GM12878 (cell line): Measurements from ENCODE around the gene ZSWIM6. TPM values are rescaled to one million over a fixed set of nuclear protein-coding genes. Genes with fewer than 3 reads are reported as not detected.

Source experiments
- ATAC-seq: fragments of 200-7000 bp; cut with Tn5 transposase; 3 replicates; pipeline ENCODE4 v1.9.1; 2020; ENCODE audit warnings: mild to moderate bottlenecking, moderate library complexity
- BruUV-seq: library from RNA; stranded (reverse); fragments of 400-500 nt; replicated peaks from 2 replicates; lab custom pipeline; 2021; lab: Mats Ljungman, UMichigan
- CTCF ChIA-PET: fragments of 300-600 bp; sonication (Branson Sonifier 250); formaldehyde crosslinking; extraction: SDS; loops from one replicate; lab custom pipeline; 2021; ENCODE audit warnings: inconsistent platforms; lab: Yijun Ruan, JAX
- POLR2A ChIA-PET: fragments of 350-600 bp; formaldehyde crosslinking; extraction: SDS; loops from one replicate; lab custom pipeline; 2021; ENCODE audit warnings: inconsistent platforms; lab: Charles Lee
- RAD21 ChIA-PET: fragments of 300-600 bp; sonication (Branson Sonifier 250); formaldehyde crosslinking; loops from one replicate; lab custom pipeline; 2023; ENCODE audit warnings: antibody characterized with exemption; ENCODE audit not compliant: unreplicated experiment; lab: Charles Lee
- SMC1A ChIA-PET: fragments of 300-600 bp; sonication (Branson Sonifier 250); formaldehyde crosslinking; loops from one replicate; lab custom pipeline; 2023; ENCODE audit not compliant: unreplicated experiment, uncharacterized antibody; lab: Charles Lee
- DNase-seq: peaks from one replicate; pipeline ENCODE4 v3.0.0-alpha.2; 2011; ENCODE audit warnings: low read depth, low spot score
- FAIRE-seq: peaks from 3 replicates; lab custom pipeline; 2011; peaks lifted over from hg19 to GRCh38; lab: Jason Lieb, UNC
- H2AFZ ChIP-seq: 2 replicates; pipeline ENCODE4 v1.6.0; 2011; ENCODE audit warnings: low read depth, low read length, control low read depth; ENCODE audit not compliant: control insufficient read depth
- H3K27ac ChIP-seq: 2 replicates; pipeline ENCODE4 v1.5.1; 2011; ENCODE audit warnings: control low read depth; ENCODE audit not compliant: control insufficient read depth, insufficient read depth
- H3K27me3 ChIP-seq, 2 experiments: replicated peaks in 1 of 2; 2 replicates each; pipeline versions ENCODE4 v1.6.0 to v1.6.1; 2011; ENCODE audit warnings: low read length in 1 of 2; ENCODE audit not compliant: control insufficient read depth in 2 of 2, insufficient read depth in 2 of 2
- H3K36me3 ChIP-seq, 2 experiments: 2 replicates each; pipeline ENCODE4 v1.5.1; 2011; ENCODE audit warnings: low read length in 1 of 2; ENCODE audit not compliant: control insufficient read depth in 2 of 2, insufficient read depth in 2 of 2
- H3K4me1 ChIP-seq: 2 replicates; pipeline ENCODE4 v1.6.1; 2011; ENCODE audit warnings: mild to moderate bottlenecking, low read length, moderate library complexity, mixed read lengths; ENCODE audit not compliant: control insufficient read depth, insufficient read depth
- H3K4me2 ChIP-seq: 2 replicates; pipeline ENCODE4 v1.6.0; 2011; ENCODE audit warnings: control low read depth; ENCODE audit not compliant: control insufficient read depth, insufficient read depth
- H3K4me3 ChIP-seq: fragments of 200-600 bp; sonication (generic); 2 replicates; pipeline ENCODE4 v1.5.1; 2016
- H3K79me2 ChIP-seq: 2 replicates; pipeline ENCODE4 v1.6.0; 2011; ENCODE audit warnings: low read length; ENCODE audit not compliant: control insufficient read depth, insufficient read depth
- H3K9ac ChIP-seq: 2 replicates; pipeline ENCODE4 v1.8.0; 2011; ENCODE audit warnings: low read length, control low read depth, mixed read lengths; ENCODE audit not compliant: control insufficient read depth, insufficient read depth
- H3K9me3 ChIP-seq: replicated peaks from 3 replicates; pipeline ENCODE4 v1.5.1; 2011; ENCODE audit warnings: mild to moderate bottlenecking, low read length; ENCODE audit not compliant: control insufficient read depth, insufficient read depth
- H4K20me1 ChIP-seq: 2 replicates; pipeline ENCODE4 v1.6.0; 2011; ENCODE audit not compliant: control insufficient read depth, insufficient read depth
- BHLHE40 ChIP-seq, 2 experiments: fragments of 450-650 bp in 1 of 2; IDR thresholded peaks; 2 replicates each; pipeline ENCODE4 v1.6.1; 2011 to 2017; ENCODE audit warnings: low read depth in 2 of 2, borderline replicate concordance in 1 of 2, improper control_type of control experiment in 1 of 2, low read length in 1 of 2, mild to moderate bottlenecking in 1 of 2
- CHD2 ChIP-seq: IDR thresholded peaks from 2 replicates; pipeline ENCODE4 v1.6.1; 2011; ENCODE audit warnings: low read depth, low read length, improper control_type of control experiment, borderline replicate concordance
- EED ChIP-seq: sonication (generic); IDR thresholded peaks from 2 replicates; pipeline ENCODE4 v1.6.1; 2016; ENCODE audit warnings: antibody characterized with exemption, low read depth
- FOXM1 ChIP-seq: IDR thresholded peaks from 2 replicates; pipeline ENCODE4 v1.6.1; 2012; ENCODE audit warnings: low read depth, mild to moderate bottlenecking, inconsistent platforms, low read length, moderate library complexity
- NFYA ChIP-seq: IDR thresholded peaks from 2 replicates; pipeline ENCODE4 v1.6.1; 2011; ENCODE audit warnings: low read depth, mild to moderate bottlenecking, low read length, improper control_type of control experiment, borderline replicate concordance
- NKRF ChIP-seq: fragments of 450-650 bp; conservative IDR thresholded peaks from 2 replicates; pipeline ENCODE4 v1.6.1; 2017; ENCODE audit warnings: mild to moderate bottlenecking, moderate library complexity
- PAX8 ChIP-seq: fragments of 450-650 bp; IDR thresholded peaks from 2 replicates; pipeline ENCODE4 v1.6.1; 2017; ENCODE audit warnings: mild to moderate bottlenecking, moderate library complexity
- SMARCA5 ChIP-seq: fragments of 450-650 bp; IDR thresholded peaks from 2 replicates; pipeline ENCODE4 v1.6.1; 2017; ENCODE audit warnings: mild to moderate bottlenecking
- WRNIP1 ChIP-seq: IDR thresholded peaks from 2 replicates; pipeline ENCODE4 v1.6.1; 2011; ENCODE audit warnings: low read depth, low read length, improper control_type of control experiment, borderline replicate concordance
- ZNF217 ChIP-seq: fragments of 450-650 bp; IDR thresholded peaks from 2 replicates; pipeline ENCODE4 v1.6.1; 2017; ENCODE audit warnings: antibody characterized with exemption, mild to moderate bottlenecking
- WGBS: methylation state at CpG from one replicate; pipeline ENCODE4 v1.1.6; 2016; ENCODE audit warnings: low lambda C conversion rate; ENCODE audit not compliant: insufficient replicate concordance, insufficient coverage; ENCODE audit errors: missing lambda C conversion rate; 5-methylcytosine and 5-hydroxymethylcytosine counted together
- in situ Hi-C: fragments of 300-500 bp; cut with MboI; formaldehyde crosslinking; loops from 9 replicates; pipeline ENCODE4 v1.14.3; 2018; ENCODE audit warnings: mixed read lengths
- intact Hi-C: fragments of 100-400 bp; cut with micrococcal nuclease; formaldehyde crosslinking; loops from one replicate; pipeline ENCODE4 v1.14.2; 2022; ENCODE audit not compliant: unreplicated experiment
- polyA plus RNA-seq, 11 experiments: library from polyadenylated mRNA; depleted of rRNA in 4 of 11; unstranded in 6 of 11; stranded (reverse) in 5 of 11; fragments of >200 nt; fragmentation: Nextera tagmentation in 4 of 11; fragmentation: Illumina TruSeq in 1 of 11; extraction: Ambion mirVana in 4 of 11; extraction: Trizol in 1 of 11; gene quantifications; 1 replicate in 1 of 11; 2 replicates in 10 of 11; pipeline versions ENCODE4 v1.2.1 to v1.2.3, GENCODE V29; 2011 to 2016; ENCODE audit warnings: inconsistent platforms in 2 of 11, missing spikeins in 2 of 11, low read depth in 1 of 11
- total RNA-seq, 4 experiments: library from RNA; depleted of rRNA in 3 of 4; stranded (reverse); fragments of >200 nt in 3 of 4; fragmentation: Illumina TruSeq in 1 of 4; extraction: Trizol in 1 of 4; gene quantifications; 2 replicates each; pipeline versions ENCODE4 v1.2.1 to v1.2.3, GENCODE V29; 2013 to 2021
- TF ChIP-seq, protein P1 (sequence below): IDR thresholded peaks from 2 replicates; pipeline ENCODE4 v1.6.1; 2012; ENCODE audit warnings: low read length, inconsistent platforms

Gene ZSWIM6
- total and polyA plus RNA-seq, 10 of the 15 experiments (the other 5 are each of a cell fraction or from before 2014, with no cell fraction given) = 0.53 to 6.2 (median 3.4) TPM

DNA sequence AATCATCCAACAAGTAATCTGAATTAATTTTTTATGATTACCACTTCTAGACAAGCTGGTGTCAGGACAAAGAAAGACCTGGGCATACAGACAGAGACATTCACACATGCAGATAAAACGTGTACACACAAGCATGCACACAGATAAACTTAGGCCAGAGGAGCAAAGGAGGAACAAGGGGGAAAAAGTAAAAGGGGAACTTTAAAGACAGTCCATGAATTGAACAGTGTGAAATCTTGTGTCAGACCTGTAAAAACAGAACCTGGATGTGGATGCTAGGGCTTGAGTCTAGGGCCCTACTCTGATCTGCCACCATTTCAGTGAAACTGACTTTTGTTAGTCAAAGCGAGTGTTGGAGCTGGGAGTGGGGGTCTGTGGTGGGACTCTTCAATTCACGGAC lies 11.2 kb upstream of the ZSWIM6 start (continued):
- no peak for TF ChIP-seq WRNIP1
- no peak for TF ChIP-seq FOXM1
- TF ChIP-seq NFYA = no peak
- no peak for TF ChIP-seq ZNF217
- no peak for TF ChIP-seq PAX8
- no peak for TF ChIP-seq CHD2
- TF ChIP-seq SMARCA5 = no peak

GRCh38 chr5:61321669-61322068 lies 10.4 kb upstream of the ZSWIM6 start:
- no peak overlapping the region for H3K4me2 ChIP-seq
- no peak for FAIRE-seq
- H3K9ac ChIP-seq = no peak overlapping the region
- TF ChIP-seq BHLHE40 (IDR thresholded peaks at IDR 0.05; ENCODE audit: borderline replicate concordance in 1 of 2, low read depth in 2 of 2, low read length in 1 of 2) = no peak
- TF ChIP-seq NKRF = no peak
- TF ChIP-seq EED = no peak
- TF ChIP-seq, protein P1, sequence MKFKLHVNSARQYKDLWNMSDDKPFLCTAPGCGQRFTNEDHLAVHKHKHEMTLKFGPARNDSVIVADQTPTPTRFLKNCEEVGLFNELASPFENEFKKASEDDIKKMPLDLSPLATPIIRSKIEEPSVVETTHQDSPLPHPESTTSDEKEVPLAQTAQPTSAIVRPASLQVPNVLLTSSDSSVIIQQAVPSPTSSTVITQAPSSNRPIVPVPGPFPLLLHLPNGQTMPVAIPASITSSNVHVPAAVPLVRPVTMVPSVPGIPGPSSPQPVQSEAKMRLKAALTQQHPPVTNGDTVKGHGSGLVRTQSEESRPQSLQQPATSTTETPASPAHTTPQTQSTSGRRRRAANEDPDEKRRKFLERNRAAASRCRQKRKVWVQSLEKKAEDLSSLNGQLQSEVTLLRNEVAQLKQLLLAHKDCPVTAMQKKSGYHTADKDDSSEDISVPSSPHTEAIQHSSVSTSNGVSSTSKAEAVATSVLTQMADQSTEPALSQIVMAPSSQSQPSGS = no peak
- CTCF ChIA-PET = interaction anchor here (1.3 to 3.1 kb wide), 8 partner anchors 9 to 336 kb away, joined by 3 to 16 read pairs (median 4); no protein-coding TSS in a partner anchor
- H3K36me3 ChIP-seq = no peaks in the 10 kb centered on the region
- intact Hi-C loops = no loop called here
- 0 out of 4 replicates have a peak, but pooled peaks cover 0 to 3% of the 10 kb centered on the region in 2 experiments for H3K27me3 ChIP-seq
- 100% methylated on average over 2 of the region's 2 CpGs for WGBS
- peaks cover 26% of the 10 kb centered on the region for H3K4me1 ChIP-seq
- RAD21 ChIA-PET = interaction anchor here (0.7 to 4.0 kb wide), 4 partner anchors 8 to 121 kb away, joined by 3 to 29 read pairs (median 4); partner anchors contain the start of gene ZSWIM6
- no peaks in the 10 kb centered on the region for H4K20me1 ChIP-seq
- no TSS peak for BruUV-seq
- POLR2A ChIA-PET = interaction anchor here (0.6 to 4.0 kb wide), 4 partner anchors 9 to 121 kb away, joined by 3 to 20 read pairs (median 4); no protein-coding TSS in a partner anchor
- H3K79me2 ChIP-seq = no peaks in the 10 kb centered on the region
- ATAC-seq = no peak
- no peaks in the 10 kb centered on the region; the same call in 1 of the 3 replicates for H3K9me3 ChIP-seq
- no peak for DNase-seq
- in situ Hi-C loops = loop anchor here (10.0 kb wide), 1 partner anchor 157 kb away; the partner anchor contains the start of gene SMIM15
- no peak overlapping the region for H3K4me3 ChIP-seq
- SMC1A ChIA-PET = interaction anchor here (0.7 to 4.0 kb wide), 8 partner anchors 9 to 120 kb away, joined by 3 to 31 read pairs (median 4); partner anchors contain the start of gene ZSWIM6
- H2AFZ ChIP-seq = no peak overlapping the region
- H3K27ac ChIP-seq = no peak overlapping the region
